ENCODE results near the gene STON2. TPM values are rescaled to one million over a fixed set of nuclear protein-coding genes. Genes with fewer than 3 reads are reported as not detected.

STON2 gene
- total and polyA plus RNA-seq, 2 of the 8 experiments (the other 6 are each of a cell fraction or from before 2014, with no cell fraction given), result 8.9 to 50.0 TPM

DNA sequence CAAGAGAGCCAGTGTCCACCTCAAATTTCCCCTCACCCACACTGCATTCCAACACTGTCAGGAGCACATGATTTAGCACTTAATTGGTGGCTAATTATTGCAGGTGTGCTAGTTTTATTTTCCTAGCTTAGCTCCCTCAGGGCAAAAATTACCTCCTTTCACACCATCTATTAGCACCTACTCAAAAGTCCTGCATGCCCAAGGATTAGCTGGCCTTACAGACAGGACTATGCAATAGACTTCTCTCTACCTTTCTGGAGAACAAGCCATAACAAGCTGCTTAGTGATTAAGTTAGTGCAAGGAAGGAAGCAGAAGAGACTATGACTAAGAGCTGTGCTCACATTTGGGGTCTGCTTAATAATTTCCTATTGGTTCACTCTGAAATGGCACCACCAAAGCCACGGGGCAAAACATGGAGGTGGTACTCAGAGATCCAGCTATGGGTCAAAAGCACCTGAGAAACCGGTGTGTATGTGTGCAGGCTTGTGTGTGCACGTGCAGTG lies 69.5 kb downstream of the STON2 start (continued):
- TF ChIP-seq, protein P1, sequence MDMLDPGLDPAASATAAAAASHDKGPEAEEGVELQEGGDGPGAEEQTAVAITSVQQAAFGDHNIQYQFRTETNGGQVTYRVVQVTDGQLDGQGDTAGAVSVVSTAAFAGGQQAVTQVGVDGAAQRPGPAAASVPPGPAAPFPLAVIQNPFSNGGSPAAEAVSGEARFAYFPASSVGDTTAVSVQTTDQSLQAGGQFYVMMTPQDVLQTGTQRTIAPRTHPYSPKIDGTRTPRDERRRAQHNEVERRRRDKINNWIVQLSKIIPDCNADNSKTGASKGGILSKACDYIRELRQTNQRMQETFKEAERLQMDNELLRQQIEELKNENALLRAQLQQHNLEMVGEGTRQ (IDR thresholded peaks at IDR 0.05; ENCODE audit: low read length), result no peak
- TF ChIP-seq SIRT6 (IDR thresholded peaks at IDR 0.05; ENCODE audit: low read length), result no peak

Measured in H1 (cell line).